Suppressor macrophage treated with lipopolysaccharide for 4 hours (primary cell): ENCODE data around the gene INO80C.

Experiments
- DNase-seq: peaks from one replicate; pipeline ENCODE4 v3.0.0-alpha.2; 2020

Gene INO80C

GRCh38 chr18:35424356-35424755 lies 73.4 kb downstream of the INO80C start:
- no peak for DNase-seq

- no peak for DNase-seq
Observed at GRCh38 chr18:35422237-35422636, 75.5 kb downstream of the INO80C start.

GRCh38 chr18:35418610-35419009 lies 79.2 kb downstream of the INO80C start:
- DNase-seq = no peak
